HG03039 (cell line): ENCODE data around the gene DCTN5.
"Not testable (repeated sequence)": the region's sequence is repeated elsewhere in the genome, so short reads cannot be mapped to it uniquely, and the experiment has no call there.

Experiments used
- ATAC-seq: cut with Tn5 transposase; IDR thresholded peaks from one replicate; pipeline ENCODE4 v1.9.1; 2021; ENCODE audit warnings: mild to moderate bottlenecking, moderate library complexity; ENCODE audit not compliant: unreplicated experiment

Gene DCTN5

DNA sequence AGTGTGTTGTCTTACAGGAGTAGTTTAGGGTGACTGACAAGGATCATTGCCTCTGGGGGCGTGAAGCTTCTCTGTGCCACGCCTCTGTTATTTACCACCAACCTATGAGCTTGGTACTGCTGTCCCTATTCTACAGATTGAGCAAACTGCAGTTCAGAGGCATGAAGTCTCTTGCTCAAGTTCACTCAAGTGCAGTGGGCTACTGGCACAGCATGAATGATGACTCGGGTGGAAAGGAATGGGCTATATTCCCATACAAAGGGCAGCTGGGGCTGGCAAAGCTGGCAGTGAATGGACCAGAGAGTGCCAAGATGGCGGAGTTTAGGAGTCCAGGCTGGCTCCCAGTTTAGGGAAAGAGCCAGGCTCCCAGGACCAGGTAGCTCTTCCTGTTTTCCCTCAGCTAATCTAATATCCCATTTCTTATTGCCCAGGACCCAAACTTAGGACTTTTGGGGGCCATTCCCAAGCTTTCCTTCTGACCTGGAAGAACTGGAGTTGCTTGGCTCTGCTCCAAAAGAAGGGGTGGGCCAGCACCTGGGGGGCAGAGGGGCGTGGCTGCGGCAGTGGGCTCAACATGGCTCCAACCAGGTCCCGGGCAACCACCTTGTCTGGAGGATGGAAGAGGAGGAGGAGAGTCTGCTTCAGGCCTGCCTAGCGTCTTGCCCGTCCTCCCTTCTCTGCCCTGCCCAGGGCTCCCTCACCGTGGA lies 50.4 kb downstream of the DCTN5 start:
- ATAC-seq, result no peak

DNA sequence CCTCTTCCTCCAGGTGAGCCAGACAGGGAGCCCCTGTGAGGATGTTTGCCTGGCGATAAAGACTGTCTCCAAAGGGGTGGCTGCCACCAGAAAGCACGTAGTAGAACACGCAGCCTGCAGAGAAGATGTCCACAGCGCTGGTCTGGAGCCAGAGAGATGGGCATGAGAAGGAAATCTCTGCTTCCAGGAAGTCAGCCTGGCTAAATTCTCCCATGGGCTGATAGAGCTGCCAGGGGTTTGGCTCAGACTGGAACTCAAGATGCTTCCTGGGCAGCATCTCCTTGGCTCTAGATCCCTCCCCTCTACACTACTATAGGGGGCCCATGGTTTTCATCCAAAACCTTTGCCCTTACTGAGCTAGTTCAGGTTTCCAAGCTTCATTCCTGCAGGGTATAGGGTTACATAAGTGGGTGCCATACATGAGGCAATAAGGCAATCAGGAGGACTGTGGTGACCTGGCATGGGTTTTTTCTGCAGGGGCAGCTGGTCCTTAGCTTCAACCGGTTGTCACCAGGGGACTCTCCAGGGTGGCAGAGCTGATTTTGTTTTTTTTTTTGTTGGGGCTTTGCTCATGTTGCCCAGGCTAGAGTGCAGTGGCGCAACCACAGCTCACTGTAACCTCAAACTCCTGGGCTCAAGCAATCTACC lies 51.0 kb downstream of the DCTN5 start:
- ATAC-seq, result no peak

DNA sequence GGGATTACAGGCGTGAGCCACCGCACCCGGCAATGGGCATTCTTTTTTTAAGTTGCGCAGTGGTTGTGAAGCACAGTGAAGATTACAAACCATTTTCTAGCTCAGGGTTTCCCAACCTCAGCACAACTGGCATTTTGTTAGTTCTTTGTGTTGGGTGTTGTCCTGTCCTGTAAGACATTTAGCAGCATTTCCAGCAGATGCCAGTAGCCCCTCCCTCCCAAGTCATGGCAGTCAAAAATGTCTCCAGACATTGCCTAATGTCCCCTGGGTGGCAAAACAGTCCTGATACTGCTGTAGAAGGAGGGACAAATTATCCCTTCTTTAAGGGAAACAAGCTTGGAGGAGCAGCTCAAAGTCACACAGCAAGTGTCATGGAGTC lies 53.0 kb downstream of the DCTN5 start:
- no peak for ATAC-seq

DNA sequence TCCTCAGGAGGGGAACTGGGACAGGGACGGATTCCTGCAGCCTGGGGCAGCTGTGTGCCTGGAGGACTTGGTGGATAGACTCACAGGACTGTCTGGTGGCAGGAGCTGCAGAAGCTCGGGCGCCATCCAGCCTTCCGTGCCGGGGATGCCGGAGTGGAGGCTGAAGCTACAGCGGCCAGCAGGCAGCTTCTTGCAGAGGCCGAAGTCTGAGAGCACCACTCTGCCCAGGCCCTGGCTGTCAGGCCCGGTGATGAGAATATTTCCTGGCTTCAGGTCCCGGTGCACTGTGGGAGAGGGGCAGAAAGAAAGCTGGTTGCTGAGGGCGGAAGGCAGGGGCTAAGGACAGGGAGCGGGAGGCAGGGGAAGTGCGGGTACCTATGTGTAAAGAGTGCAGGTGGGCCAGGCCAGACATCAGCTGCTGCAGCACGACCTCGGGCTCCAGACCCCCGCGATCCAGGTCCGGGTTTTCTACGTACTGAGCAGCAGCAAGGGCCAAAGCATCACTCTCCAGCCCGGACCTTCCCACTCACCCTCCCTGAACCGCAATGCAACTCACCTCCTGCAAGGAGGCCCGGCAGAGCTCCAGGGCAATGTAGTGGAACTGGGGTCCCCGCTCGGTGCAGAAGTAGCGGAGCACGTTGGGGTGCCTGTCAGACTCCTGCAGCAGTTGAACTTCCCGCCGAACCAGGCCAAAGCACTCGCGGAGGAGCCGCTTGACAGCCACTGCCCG lies 53.5 kb downstream of the DCTN5 start:
- ATAC-seq, result no peak

DNA sequence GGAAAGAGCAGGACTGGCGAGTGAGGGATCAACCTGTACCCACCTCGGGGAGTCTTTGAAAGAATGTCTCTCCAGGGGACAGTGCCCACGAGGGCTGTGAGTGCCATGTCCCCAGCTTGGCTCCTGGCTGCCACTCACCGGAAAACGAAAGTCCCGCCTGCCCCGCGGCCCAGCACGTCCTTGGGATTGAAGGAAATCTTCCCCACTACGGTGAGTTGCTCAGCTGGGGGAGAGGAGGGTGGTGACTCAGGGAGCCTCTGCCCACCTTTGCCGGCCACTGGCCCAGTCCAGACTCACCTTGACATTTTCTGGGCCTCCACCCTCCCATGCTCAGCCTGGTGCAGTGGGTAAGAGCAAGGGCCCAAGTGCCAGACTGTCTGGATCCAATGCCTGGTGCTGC lies 54.5 kb downstream of the DCTN5 start:
- ATAC-seq, result no peak

DNA sequence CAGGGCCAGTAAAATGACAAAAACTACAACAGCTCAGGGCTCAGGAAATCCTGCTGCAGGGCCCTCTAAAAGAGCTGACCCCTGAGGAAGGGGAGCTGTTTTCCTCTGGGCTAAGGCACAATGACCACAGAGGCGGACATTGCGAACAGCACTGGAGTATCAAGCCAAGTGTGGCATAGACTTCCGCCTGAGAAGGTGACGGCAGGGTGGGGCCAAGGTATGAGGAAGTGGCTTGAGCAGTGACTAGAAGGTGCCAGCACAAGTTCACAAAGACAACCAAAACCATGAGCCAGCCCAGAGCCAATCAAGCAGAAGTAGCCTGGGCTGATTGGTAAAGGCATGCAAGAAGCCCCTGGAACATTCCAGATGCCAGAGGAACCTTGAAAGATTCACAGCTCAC lies 57.8 kb downstream of the DCTN5 start:
- no peak for ATAC-seq

DNA sequence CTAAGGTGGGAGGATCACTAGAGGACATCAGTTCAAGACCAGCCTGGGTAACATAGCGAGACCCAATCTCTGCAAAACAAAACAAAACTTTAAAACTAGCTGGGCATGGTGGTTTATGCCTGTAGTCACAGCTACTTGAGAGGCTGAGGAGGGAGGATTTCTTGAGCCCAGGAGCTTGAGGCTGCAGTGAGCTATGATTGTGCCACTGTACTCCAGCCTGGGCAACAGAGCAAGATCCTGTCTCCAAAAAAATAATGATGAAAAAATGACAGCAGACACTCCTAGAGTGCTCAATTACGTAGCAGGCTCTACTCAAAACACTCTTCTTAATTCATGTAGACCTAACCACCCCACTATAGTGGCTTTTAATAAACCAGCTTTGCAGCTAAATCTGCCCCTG lies 58.8 kb downstream of the DCTN5 start:
- ATAC-seq, result no peak

DNA sequence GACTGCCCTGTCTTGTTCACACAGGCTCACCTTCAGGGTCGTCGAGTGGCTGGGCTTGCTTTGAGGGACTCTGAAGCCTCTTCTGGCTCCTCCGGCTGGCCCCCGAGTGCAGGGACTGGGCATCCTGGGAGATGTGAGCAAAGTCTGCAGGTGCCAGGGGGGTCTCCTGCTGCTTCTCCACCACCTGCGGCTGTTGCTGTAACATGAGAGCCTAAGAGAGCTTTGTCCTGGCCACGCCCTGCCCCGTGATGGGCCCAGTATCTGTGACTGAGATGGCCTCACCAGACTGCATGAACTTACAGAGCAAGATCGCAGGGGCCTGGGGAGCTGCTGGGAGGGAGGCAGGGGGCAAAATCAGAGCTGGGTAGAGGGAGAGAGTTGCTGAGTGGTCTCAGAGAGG lies 59.2 kb downstream of the DCTN5 start:
- no peak for ATAC-seq

DNA sequence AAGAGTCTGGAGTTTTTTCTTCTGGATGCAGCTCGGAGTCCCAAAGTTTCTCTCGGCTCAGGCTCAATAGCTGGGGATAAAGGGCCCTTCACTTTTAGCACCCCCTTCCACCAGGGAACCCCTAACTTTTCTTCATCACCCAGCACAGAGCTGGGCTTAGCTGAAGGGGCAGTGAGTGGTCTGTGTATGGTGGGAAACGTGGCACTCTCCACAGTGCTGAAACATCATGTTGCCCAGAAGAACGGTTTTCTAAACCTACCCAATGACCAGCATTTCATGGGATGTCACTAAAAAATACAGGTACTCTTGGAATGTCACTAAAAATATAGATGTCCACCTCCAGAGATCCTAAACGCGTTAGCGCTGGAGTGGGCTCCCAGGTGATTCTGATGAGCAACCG lies 59.8 kb downstream of the DCTN5 start:
- ATAC-seq, result no peak

DNA sequence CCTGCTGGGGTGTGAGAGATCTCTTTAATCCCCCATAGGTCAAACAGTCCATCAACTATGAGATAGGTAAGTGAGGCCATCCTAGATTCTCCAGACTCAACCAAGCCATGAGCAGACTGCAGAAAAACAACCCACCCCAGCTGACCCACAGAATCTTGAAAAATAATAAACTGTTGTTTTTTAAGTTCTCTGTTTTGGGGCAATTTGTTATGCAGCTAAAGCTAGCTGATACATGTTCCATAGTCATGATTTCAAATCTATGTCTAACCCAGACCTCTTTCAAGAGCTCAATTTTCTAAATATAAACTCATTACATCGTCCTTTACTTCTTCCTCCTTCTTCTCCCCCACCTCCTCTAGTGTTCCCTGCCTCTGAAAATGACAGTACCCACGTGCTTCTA lies 61.7 kb downstream of the DCTN5 start:
- no peak for ATAC-seq

DNA sequence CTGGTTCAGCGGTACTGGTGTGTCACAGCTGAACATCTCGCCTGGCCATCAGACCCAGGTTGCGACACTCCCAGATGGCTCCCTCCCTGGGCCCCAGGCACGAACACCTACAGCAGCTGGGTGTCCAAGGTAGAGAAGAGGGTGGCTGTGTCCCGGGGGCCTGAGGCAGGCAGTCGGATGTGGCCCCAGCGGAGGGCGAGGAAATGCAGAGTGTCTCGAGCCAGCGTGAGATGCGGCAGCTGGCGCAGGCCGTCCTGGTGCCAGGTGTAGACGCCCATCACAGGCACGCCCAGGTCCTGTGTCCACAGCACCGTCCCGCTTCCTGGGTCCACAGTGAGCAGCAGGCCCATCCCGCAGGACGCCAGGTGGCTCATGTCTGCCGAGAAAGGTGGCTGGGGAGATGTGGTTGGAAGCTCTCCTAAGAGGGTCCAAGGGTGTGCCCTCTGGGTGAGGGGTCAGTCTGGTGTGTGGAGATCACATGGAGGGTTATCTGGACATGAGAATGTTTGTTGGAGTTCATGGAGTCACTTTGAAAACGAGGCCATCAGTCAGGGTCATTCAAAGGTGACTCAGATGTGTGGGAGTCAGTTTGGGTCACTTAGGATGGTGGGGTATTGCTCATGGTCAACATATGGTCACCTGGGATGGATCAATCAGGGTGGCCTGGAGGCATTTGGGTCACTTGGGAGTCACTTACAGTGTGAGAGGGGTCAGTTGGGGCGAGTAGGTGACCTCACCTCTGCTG lies 63.7 kb downstream of the DCTN5 start:
- ATAC-seq, result no peak

DNA sequence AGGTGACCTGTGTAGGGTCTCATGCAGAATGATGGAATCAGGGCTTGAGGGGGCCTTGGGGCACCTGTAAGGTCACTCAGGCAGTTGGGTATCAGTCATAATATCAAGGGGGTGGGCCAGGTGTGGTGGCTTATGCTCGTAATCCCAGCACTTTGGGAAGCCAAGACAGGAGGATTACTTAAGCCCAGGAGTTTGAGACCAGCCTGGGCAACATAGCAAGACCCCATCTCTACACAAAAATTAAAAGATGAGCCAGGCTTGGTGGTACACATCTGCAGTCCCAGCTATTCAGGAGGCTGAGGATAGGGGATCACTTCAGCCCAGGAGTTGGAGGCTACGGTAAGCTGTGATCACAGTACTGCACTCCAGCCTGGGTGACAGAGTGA lies 64.2 kb downstream of the DCTN5 start:
- no peak for ATAC-seq

DNA sequence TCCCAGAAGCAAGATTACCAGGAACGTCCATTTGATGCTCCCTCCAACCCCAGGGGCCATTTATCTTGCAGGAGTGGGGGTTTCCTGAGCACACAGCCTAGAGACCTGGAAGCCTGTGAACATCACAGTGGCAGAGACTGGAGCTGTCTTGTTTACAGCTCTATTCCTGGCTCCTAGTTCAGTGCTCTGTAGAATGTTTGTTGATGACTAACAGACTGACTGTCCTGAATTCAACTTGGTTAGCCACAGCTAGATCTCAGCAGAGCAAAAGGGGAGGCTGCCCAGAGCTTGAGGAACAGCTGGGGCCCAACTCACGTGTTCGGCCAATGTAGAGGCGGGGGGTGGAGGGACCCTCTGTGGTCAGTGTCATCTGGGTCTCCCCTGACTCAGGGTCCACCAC lies 65.2 kb downstream of the DCTN5 start:
- no peak for ATAC-seq

DNA sequence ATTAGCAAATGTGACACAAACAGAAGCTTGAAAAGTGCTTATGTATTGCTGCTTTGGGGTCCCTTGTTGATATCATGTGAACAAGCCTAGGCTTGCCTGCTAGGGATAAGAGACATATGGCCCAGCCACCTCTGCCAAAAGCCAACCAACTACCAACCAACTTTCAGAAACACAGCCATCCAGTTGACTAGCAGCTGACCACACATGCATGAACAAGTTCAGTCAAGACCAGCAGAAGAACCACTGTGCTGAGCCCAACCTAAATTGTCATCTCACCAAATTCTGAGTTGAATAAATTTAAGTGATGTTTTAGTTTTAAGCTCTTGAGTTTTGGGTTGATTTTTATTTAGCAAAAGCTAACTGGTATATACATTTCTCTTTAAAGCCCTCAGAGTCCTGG lies 68.3 kb downstream of the DCTN5 start:
- no peak for ATAC-seq

DNA sequence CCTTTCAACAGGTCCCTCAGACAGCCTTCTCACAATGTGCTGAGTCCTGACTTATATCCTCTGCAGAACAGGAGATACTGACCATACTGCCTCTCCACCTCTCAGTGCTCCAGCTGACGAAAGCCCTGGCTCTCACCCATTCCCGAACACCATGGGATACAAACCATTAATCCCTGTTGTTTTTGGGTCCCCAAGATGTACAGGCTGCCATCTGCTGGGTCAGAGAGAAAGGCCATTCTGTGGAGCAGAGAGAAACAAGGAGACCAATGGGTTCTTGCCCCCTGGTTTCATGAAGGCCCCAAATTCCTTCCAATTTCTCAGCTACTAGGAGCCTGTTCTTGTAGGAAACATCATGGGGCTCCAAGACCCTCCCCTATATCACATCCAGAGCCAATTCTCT lies 68.7 kb downstream of the DCTN5 start:
- no peak for ATAC-seq

DNA sequence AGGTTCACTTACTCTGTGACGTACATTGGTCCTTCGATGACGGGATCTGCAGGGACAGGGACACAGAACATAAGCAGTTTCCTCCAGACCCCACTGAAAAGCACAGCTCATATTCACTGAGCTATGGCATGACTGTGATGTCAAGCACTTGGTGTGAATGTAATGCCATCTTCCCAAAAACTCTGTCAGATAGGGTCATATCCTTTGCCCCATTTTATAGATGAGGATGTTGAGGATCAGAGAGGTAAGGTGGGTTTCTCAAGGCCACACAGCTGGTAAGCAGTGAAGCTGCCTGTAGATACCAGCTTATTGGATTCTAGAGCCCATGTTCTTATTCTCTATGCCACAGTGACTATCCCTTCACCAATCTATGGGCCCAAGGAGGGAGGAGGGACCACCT lies 69.2 kb downstream of the DCTN5 start:
- ATAC-seq, result no peak

DNA sequence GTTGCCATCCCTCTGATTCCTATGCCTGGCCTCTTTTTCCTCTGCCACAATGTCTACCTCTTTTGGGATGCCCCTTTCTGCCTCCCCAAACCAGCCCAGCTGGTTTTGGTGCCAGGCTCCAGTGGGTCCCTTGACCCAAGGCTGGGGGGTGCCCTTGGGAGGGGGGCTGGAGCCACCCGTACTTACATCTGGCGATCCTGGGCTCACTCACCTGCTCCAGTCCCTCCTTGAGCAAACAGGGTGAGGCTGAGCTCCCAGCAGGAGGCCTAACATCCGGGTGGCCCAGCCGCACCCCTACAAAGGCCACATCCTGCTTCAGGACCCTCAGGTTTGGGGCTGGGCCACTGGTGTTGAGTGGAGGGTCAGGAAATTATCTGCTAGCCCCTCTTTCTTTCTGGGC lies 70.5 kb downstream of the DCTN5 start:
- no peak for ATAC-seq

DNA sequence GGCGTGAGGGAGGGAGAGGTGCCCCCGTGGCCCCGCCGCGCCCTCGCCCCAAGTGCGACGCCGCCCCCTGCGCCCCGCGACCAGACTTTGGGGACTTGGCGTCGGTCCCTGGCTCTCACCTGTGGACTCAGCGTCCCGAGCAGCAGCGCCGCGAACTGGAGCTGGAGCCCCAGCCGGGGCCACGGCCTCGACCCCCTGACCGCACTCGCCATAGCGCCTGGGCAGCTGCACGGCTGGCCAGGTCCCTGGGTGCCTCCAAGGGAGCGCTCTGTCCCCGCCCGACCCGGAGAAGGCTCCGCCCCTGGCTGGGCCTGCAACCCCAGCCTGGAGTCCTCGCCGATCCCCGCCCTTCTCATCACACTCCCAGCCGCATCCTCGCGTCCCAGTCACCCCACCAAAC lies 71.7 kb downstream of the DCTN5 start, which contains the start of gene ERN2:
TSS of gene ERN2 (minus strand) at position 247 of the 400 bp plus-strand sequence. CDS start at position 212, 35 bp downstream.
- no peak for ATAC-seq

DNA sequence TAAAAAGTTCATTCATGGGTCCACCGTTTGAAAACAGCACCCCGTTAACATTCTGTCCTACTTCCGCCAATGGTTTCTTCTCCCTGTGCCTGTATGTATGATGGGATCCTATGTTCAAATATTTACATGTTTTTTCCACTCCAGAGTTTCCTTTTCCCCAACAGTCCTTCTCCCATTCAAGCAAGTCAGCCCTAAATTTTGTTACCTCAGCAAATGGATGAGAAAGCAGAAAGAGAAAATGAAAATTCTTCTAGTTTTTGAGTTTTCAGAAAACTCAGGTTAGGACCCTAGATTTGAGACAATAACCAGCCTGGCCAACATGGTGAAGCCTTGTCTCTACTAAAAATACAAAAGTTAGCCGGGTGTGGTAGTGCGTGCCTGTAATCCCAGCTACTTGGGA lies 75.2 kb downstream of the DCTN5 start:
- no peak for ATAC-seq

DNA sequence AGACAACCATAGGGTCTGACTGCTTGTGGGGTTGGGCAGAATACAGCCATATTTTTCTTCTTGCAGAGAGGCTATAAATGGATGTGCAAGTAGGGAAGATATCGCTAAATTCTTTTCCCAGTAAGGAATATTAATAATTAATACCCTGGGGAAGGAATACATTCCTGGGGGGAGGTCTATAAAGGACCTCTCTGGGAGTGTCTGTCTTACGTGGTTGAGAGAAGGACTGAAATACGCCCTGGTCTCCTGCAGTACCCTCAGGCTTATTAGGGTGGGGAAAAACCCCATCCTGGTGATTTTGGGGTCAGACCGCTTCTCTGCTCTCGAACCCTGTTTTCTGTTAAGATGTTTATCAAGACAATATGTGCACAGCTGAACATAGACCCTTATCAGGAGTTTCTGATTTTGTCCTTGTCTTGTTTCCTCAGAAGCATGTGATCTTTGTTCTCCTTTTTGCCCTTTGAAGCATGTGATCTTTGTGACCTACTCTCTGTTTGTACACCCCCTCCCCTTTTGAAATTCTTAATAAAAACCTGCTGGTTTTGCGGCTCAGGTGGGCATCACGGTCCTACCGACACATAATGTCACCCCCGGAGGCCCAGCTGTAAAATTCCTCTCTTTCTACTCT lies 81.5 kb downstream of the DCTN5 start:
- ATAC-seq, result not testable (repeated sequence)
